GM21367 (cell line): Measurements from ENCODE around the gene KLHL17.
"Not testable (repeated sequence)": the region's sequence is repeated elsewhere in the genome, so short reads cannot be mapped to it uniquely, and the experiment has no call there.

Source experiments
- ATAC-seq: cut with Tn5 transposase; IDR thresholded peaks from one replicate; pipeline ENCODE4 v1.9.1; 2021; ENCODE audit not compliant: unreplicated experiment

KLHL17 gene

DNA sequence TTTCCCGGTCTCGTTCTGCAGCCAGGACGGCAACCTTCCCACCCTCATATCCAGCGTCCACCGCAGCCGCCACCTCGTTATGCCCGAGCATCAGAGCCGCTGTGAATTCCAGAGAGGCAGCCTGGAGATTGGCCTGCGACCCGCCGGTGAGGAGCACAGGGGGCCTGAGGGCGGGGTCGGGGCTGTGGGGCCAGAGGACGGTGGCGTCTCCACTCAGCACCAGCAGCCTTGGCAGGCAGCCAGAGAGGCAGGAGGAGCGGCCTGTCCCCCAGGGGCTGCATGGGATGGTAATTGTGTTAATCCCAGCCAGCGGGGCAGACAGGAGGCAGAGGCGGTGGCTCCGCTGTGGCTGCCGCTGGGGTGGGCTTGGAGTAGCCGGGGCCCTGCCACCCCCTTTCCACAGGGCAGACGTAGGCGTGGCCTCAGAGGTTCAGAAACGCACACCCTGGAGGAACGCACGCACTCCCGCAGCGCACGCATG, 24.6 kb upstream of the KLHL17 start:
- ATAC-seq: no peak

DNA sequence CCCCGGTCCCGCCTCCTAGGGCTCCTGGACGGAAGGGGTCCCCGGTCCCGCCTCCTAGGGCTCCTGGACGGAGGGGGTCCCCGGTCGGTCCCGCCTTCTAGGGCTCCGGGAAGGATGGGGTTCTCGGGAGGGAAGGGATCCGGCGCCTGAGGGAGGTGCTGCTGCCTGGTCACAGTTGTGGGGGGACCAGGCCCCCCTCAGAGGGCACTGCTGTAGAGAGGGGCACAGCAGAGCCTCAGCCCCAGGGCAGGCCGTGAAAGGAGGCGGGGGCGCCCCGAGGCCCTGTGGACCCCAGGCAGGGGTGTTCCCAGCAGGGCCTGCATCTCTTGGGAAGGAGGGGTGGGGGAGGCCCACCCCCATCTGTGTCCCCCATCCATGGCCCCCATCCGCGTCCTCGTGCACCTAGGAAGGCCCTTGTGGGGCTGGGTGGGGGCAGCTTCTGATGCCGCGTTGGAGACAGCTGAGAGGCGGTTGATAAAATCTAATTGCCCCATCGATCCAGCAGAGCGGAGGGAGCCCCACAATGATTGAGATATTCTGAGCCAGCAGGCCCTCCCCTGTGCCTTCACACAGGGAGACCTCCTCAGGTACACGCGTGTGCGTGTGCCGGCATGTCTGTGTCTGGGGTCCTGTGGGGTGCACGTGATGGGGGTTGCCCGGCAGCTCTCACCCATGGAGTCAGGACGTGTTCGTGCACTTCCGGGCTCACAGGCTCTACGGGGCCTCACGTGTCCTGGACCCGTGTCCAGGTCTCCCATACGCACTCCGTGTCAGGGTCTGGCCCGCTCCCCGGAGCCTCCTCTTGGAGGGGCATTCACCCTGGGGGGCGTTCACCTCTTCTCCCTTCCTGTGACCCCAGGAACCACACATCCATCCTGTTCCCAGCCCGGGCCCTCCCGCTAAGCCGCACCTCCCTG, 23.8 kb upstream of the KLHL17 start:
- ATAC-seq: no peak

DNA sequence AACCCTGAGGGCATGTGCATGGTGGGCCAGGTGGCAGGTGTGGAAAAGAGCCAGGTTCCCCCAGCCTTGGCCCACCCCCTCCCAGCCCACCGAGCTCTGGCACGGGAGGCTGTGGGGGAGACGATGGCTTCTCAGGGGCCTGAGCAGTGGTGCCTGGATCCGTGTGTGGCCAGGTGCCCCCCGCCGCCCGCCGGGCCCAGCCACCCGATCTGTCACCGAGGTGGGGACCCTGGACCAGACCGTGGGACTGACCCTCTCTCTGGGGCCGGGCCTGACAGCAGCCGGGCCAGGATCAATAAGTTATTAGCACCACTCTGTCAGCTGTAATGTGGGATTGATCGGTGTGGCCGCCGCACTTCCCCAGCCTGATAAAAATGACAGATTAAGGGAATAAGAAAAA, 22.9 kb upstream of the KLHL17 start:
- no peak for ATAC-seq

DNA sequence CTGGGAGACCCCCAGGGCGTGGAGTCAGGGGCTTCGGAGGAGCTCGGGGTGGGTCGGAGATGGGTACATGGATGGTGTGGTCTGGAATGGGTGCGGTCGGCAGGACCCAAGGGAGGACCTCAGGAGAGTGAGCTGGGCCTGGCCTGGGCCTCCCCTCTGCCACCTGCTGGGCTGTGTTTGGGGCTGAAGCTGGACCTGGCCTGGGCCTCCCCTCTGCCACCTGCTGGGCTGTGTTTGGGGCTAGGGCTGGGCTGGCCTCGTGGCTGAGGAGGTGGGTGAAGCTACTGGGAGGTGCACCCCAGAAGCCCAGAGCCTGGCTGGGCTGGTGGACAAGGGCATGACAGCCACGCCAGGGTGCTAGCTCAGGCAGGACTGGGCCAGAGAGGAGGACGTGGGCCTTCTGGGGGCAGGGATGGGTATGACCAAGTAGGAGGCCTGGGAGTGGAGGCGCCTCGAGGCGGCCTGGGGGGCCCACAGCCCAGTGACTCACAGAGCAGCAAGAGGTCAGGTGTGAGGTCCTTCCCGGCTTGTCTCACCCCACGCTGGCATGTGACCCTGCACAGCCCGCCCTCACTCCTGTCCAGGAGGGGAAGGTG, 22.2 kb upstream of the KLHL17 start:
- ATAC-seq: no peak

DNA sequence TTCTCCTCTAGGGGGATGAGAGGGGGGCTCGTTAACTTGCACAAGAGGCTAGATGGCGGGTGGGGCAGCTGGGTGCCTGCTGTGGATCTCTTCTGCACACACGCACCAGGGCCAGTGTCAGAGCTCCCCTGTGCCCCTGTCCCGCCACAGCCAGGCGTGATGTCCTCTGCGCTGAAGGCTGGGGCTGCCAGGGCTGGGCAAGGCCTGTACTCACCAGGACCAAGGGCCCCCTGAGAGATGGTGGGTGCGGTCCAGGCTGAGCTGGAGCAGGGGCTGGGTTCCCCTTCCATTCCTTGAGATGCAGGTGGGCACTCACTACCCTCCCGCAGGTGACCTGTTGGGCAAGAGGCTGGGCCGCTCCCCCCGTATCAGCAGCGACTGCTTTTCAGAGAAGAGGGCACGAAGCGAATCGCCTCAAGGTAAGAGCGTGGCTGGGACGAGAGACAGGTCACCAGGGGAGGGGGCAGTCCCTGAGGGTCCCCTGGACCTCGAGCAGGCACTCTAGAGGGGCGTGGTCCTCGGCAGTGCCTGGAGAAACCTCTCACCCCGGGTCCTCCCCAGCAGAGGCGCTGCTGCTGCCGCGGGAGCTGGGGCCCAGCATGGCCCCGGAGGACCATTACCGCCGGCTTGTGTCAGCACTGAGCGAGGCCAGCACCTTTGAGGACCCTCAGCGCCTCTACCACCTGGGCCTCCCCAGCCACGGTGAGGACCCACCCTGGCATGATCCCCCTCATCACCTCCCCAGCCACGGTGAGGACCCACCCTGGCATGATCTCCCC, 21.5 kb upstream of the KLHL17 start:
- ATAC-seq: no peak

DNA sequence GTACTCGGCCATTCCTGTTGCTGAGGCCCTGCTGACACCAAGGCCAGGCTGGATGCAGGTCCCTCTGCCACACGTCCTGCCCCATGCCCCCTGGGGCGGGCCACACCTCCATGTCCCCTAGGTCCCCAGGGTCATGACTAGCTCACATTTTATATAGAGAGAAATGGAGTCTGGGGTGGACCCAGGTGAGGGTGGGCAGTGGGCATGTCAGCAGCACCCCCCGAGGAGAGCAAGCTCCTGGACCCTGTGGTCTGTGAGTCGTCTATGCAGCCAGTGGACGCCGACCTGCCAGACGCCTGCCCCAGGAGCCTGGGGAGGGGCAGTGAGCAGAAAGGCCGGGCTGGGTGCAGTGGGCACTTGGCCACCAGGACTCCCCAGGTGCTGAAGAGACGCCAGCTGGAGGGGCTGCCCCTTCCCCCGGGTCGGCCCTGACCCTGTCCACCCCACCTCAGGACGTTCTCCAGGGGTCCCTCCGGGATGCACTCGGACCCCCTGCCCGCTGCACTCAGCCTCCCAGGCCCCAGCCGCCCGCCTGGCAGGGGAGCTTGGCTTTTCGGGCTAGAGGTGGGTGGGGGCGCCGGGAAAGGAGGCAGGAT, 20.8 kb upstream of the KLHL17 start:
- ATAC-seq: no peak

DNA sequence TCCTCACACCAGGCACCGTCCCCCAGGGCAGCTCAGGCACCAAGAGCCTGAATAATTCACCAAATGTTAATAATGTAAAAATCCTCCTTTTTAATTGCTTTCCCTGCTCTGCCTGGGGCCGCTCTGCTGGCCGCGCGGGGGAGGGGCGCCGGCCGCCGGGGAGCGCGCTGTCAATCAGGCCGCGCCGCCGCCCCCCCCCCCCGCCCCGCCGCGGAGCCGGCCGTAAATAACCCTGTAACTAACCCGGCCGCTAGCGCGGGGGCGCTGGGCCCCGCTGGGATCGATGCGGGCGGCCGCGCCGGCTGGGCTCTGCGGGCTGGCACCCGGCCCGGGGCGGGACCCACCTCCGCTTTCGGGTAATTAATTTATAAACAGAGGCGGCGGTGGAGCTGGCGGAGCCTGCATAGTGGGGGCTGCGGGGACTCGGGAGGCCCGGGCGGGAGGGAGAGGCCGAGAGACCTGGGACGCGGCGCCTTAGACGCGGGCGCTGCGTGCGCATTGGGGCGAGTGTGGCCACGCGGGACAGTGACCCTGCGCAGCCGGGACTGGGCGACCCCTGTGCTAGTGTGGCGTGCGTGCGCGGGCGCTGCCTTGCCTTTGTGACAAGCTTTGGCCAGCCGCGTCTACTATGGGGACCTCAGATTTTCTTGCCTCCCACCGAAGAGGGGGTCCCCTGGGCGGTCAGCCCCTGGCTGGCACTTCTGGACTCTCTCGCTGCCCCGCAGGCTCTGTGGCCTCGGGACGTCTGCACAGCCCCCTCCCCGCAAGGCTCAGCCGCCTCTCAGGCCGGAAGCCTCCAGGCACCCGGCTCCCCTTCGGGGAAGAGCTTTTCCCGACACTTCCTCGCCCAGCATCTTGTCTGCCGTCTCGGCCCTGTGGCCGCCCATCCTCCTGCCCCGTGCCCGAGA, 20.0 kb upstream of the KLHL17 start:
- ATAC-seq: no peak

DNA sequence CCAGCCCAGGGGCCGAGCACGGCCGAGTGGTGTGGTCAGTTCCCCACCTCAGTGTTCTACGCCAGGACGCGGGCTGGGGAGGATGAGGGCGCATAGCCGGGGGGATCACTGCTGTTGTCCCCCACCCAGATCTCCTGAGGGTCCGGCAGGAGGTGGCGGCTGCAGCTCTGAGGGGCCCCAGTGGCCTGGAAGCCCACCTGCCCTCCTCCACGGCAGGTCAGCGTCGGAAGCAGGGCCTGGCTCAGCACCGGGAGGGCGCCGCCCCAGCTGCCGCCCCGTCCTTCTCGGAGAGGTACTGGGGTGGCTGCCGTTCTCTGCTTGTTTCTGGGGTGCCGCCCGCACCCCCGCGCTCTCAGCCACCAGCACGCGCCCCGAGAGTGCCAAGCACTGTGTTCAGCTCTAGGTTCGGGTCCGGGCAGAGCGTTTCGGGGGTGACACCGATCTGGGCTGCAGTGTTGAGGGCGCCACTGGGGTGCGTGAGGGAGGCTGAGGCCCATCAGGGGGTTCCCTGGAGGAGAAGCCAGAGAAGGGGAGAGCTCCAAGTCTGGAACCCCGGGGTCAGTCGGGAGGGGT, 19.3 kb upstream of the KLHL17 start:
- no peak for ATAC-seq

DNA sequence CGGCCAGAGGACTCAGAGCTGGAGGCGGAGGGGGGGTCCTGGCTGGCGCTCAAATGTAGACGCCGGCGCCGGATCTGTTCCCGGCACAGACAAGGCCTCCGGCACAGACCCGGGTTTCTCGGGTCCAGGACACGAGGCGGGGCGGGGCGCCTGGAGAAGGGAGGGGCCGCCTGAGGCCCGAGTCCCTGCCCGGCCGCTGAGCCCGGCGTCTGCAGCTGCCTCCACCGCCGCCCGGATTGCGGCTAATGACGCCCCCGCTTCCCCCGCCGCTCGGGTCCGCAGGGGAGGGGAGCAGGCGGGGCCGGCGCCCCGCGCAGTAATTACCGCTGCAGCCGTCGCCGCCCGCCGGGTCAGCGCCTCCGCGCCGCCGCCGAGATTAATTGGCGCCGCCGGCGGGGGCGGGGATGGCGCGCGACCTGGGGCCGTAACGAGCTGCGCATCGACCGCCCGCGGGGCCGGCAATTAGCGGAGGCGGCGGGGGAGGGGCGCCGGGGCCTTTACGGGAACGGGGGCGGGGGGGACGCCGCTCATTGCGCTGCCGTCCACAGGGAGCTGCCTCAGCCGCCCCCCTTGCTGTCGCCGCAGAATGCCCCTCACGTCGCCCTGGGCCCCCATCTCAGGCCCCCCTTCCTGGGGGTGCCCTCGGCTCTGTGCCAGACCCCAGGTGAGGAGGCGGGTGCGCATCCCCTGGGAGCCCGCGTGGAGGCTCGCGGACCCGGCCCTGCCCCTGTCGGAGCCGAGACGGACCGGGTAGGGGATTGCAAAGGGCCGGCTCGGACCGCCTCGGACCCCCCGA, 18.6 kb upstream of the KLHL17 start:
- no peak for ATAC-seq

DNA sequence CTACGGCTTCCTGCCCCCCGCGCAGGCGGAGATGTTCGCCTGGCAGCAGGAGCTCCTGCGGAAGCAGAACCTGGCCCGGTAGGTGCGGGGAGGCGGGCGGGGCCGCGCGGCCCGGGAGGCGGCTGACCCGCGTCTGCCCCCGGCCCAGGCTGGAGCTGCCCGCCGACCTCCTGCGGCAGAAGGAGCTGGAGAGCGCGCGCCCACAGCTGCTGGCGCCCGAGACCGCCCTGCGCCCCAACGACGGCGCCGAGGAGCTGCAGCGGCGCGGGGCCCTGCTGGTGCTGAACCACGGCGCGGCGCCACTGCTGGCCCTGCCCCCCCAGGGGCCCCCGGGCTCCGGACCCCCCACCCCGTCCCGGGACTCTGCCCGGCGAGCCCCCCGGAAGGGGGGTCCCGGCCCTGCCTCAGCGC, 18.0 kb upstream of the KLHL17 start:
- no peak for ATAC-seq

DNA sequence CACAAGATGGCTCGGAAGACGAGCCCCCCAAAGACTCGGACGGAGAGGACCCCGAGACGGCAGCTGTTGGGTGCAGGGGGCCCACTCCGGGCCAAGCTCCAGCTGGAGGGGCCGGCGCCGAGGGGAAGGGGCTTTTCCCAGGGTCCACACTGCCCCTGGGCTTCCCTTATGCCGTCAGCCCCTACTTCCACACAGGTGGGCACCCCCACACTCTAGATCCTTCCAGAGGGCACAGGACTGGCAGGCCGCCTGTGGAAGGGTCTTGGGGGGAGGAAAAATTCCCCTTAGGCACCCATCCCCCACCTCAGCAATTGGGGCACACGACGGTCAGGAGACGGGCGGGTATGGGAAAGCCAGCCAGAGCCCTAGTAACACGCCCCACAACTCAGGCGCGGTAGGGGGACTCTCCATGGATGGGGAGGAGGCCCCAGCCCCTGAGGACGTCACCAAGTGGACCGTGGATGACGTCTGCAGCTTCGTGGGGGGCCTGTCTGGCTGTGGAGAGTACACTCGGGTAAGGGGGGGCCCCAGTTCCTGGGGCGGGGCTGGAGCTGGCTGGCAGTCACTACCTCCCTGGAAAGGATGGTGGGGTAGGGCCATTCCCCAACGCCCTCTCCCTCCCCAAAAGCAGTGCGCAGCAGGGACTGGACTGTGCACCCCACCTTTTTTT, 17.4 kb upstream of the KLHL17 start:
- ATAC-seq: no peak

DNA sequence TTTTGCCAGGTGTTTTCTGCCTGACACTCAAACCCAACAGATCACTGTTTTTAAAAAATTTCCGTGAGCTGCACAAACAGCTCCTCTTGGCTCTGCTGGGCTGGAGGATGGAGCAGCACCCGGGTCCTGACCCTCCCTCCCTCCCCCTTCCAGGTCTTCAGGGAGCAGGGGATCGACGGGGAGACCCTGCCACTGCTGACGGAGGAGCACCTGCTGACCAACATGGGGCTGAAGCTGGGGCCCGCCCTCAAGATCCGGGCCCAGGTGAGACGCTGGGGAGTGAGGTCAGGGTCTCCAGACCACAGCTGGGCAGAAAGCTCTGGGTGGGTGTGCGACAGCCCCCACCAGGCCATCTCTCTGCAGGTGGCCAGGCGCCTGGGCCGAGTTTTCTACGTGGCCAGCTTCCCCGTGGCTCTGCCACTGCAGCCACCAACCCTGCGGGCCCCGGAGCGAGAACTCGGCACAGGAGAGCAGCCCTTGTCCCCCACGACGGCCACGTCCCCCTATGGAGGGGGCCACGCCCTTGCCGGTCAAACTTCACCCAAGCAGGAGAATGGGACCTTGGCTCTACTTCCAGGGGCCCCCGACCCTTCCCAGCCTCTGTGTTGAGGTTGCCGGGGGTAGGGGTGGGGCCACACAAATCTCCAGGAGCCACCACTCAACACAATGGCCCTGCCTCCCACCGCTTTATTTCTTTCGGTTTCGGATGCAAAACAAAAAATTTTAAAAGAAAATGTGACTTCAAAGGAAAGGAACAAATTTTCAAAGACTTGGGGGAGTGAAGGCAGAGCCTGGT, 16.6 kb upstream of the KLHL17 start:
- no peak for ATAC-seq

DNA sequence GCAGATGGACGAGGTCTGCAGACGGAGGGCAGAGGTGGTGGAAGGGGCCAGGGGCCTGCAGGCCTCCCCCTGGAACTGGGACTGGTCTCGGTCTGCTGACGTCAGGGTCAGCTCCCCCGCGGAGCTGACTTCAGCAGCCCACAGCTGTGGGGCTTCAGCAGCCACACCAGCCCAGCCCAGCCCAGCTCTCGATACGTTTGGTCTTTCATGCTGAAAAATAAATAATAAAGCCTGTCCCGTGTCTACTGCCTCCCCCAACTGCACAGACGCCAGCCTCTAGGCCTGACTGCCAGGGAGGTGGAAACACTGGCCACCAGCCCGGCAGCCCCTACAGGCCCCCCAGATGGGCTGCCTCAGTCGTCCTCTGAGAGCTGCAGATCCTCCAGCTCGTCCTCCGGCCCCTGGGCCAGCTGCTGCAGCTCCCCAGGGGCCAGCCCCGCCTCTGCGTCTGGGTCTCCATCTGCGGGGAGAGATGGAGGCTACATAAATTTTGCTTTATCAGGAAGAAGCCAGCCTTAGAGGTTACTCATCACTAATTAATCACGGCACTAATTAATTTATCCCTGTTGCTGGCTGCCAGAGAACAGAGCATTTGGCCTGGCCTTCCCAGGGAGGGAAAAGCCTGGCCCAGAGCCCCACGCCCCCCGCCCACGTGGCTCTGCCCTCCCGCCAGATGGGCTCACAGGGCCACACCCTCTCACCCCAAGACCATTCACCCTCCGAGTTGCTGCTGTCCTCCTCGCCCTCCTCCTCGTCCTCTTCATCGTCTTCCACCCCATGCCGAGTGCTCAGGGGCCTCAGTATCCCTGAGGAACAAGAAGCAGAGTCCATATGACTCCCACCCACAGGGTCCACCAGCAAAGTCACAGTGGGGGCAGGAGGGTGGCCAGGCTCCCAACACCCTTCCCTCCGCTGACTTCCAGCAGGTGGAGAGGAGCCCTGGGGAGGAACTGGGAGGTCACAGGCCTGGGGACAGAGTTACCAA, 15.8 kb upstream of the KLHL17 start:
- no peak for ATAC-seq

DNA sequence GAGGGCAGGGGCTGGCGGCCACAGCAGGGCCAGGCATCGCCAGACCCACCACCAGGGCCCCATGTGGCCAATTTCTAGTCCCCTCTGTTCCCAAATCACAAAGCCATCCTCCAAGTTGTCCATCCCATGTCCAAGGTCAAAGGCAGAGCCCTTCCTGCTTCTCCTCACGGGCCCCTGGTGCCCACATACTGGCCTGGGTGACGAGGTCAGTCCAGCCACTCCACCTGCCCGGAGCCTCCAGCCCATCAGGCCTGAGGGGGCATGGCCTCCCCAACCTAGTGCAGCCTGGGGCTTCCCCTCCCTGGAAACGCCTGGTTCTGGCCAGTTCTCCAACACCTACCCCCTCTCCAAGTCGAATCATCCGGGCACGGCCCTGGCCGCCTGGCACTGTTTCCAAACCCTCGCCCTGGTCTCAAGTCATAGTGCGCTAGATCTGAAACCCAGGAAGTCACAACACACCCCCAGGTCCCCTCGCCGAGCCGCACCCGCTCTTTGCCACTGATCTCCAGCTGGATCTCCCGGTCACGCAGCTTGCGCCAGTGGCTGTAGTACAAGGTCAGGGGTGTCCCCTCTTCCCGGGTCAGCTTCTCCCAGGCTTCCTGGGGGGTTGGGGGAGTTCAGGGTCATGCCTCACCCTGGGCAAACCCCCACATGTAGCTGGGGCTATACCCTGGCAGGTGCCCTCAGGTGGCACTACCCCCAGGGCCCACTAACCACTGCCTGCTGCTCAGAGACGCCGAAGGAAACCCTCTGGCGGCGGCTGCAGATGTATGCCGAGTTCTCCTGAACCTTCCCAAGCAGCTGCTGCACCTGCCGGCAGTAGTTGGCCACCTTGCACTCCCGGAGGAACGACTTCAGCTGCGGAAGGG, 14.5 kb upstream of the KLHL17 start:
- ATAC-seq: no peak

DNA sequence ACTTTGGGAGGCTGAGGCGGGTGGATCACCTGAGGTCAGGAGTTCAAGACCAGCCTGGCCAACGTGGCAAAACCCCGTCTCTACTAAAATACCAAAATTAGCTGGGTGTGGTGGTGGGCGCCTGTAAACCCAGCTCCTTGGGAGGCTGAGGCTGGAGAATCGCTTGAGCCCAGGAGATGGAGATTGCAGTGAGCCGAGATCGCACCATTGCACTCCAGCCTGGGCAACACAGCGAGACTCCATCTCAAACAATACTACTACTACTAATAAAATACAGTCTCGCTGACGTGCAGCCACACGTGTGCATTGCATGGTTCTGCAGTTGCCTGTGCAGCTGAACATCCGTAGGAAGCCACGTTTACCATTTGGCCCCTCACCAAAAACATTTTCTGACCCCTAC, 13.6 kb upstream of the KLHL17 start:
- ATAC-seq: not testable (repeated sequence)

DNA sequence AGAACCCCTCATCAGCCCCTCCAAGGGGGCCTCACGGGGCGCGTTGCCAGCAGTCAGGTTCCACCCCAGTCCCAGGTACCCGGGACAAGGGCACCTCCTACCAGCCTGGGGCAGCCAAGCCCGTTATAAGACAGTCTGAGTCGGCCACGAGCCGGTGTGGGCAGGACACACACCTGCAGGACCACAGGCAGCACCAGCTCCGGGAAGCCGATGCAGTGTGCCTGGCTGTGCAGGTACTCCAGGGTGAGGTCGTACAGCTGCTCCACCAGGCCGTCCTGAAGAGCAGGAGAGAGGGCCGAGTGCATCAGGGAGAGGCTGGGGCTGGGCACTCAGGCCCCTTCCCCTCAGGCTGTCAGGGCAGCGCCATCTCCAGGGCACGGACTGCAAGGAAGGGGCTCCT, 12.4 kb upstream of the KLHL17 start:
- ATAC-seq: no peak
